A549 (cell line): ENCODE measurements around the gene NID1.

Experiments used
- BHLHE40 ChIP-seq: IDR thresholded peaks from 2 replicates; pipeline ENCODE4 v1.6.1; 2012; ENCODE audit warnings: low read depth, low read length, inconsistent platforms
- CTCF ChIP-seq: fragments of >200 bp; sonication (Bioruptor Twin); formaldehyde crosslinking; IDR thresholded peaks from 3 replicates; pipeline ENCODE4 v1.5.1; 2016
- EP300 ChIP-seq, 2 experiments: fragments of >200 bp; sonication (Bioruptor Twin); formaldehyde crosslinking; IDR thresholded peaks; 2 replicates in 1 of 2; 3 replicates in 1 of 2; pipeline ENCODE4 v1.6.1; 2016 to 2017
- MAFK ChIP-seq: fragments of 450-650 bp; IDR thresholded peaks from 2 replicates; pipeline ENCODE4 v1.6.1; 2014; ENCODE audit not compliant: partially characterized antibody
- POLR2A ChIP-seq: IDR thresholded peaks from 2 replicates; pipeline ENCODE4 v1.6.1; 2012; ENCODE audit warnings: mild to moderate bottlenecking, low read length
- RAD21 ChIP-seq, 2 experiments: fragments of >200 bp in 1 of 2; sonication (Bioruptor Twin) in 1 of 2; formaldehyde crosslinking in 1 of 2; IDR thresholded peaks in 1 of 2; conservative IDR thresholded peaks in 1 of 2; 2 replicates in 1 of 2; 3 replicates in 1 of 2; pipeline ENCODE4 v1.6.1; 2012 to 2018; ENCODE audit warnings: inconsistent platforms in 1 of 2
- RCOR1 ChIP-seq: fragments of 150-350 bp; IDR thresholded peaks from 2 replicates; pipeline ENCODE4 v1.6.1; 2014; ENCODE audit warnings: antibody characterized with exemption, low read length, low read depth
- REST ChIP-seq: fragments of 200-600 bp; sonication (generic); IDR thresholded peaks from 2 replicates; pipeline ENCODE4 v1.6.1; 2016; ENCODE audit warnings: antibody characterized with exemption, mild to moderate bottlenecking, moderate library complexity
- RFX5 ChIP-seq: fragments of 450-650 bp; IDR thresholded peaks from 2 replicates; pipeline ENCODE4 v1.7.1; 2014; ENCODE audit warnings: antibody characterized with exemption, mild to moderate bottlenecking, moderate library complexity
- RNF2 ChIP-seq: fragments of 200-600 bp; sonication (generic); IDR thresholded peaks from 2 replicates; pipeline ENCODE4 v1.6.1; 2016; ENCODE audit warnings: low read depth, mild to moderate bottlenecking, antibody characterized with exemption, moderate library complexity, borderline replicate concordance

GRCh38 chr1:236020359-236021219, 44.3 kb downstream of the NID1 start:
- TF ChIP-seq REST = no peak
- TF ChIP-seq POLR2A = no peak
- TF ChIP-seq BHLHE40 = no peak
- no peak for TF ChIP-seq RCOR1
- TF ChIP-seq CTCF = no peak
- TF ChIP-seq EP300 (IDR thresholded peaks at IDR 0.05) = no peak
- TF ChIP-seq MAFK = no peak
- no peak for TF ChIP-seq RAD21 (conservative IDR thresholded peaks at IDR 0.05 in 1 of 2, IDR thresholded peaks at IDR 0.05 in 1 of 2)
- no peak for TF ChIP-seq RNF2
- TF ChIP-seq RFX5 = no peak
